Gastroesophageal sphincter (tissue), 3 donors: ENCODE measurements around the gene C10orf71.

Source experiments
- EP300 ChIP-seq: sonication (generic); formaldehyde crosslinking; IDR thresholded peaks from one replicate; pipeline ENCODE4 v1.6.1; 2017; ENCODE audit warnings: antibody characterized with exemption, mild to moderate bottlenecking
- POLR2A ChIP-seq, 2 donors: fragments of 450-650 bp; IDR thresholded peaks; one replicate each; pipeline ENCODE4 v1.6.1; 2017; ENCODE audit warnings: antibody characterized with exemption in 2 of 2, mild to moderate bottlenecking in 2 of 2, moderate library complexity in 1 of 2
- TF ChIP-seq, protein P1 (sequence below), 4 experiments: fragments of 200-600 bp in 2 of 4; fragments of 450-650 bp in 2 of 4; sonication (generic) in 1 of 4; IDR thresholded peaks; one replicate each; pipeline ENCODE4 v1.5.1; 2017 to 2019; ENCODE audit warnings: antibody characterized with exemption in 4 of 4, mild to moderate bottlenecking in 2 of 4, moderate library complexity in 2 of 4

DNA sequence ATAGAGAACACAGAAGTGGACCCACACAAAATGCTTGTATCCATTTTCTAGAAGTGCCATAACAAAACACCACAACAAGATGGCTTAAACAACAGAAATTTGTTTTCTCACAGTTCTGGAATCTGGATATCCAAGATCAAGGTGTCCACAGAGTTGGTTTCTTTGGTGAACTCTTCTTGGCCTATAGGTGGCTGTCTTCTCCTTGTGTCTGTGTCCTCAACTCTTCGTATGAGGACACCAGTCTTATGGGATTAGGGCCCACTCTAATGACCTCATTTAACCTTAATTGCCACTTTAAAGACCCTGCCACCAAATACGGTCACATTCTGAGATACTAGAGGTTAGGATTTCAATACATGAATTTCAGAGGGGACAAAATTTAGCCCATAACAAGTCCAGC lies 30.8 kb upstream of the C10orf71 start:
- TF ChIP-seq, protein P1, sequence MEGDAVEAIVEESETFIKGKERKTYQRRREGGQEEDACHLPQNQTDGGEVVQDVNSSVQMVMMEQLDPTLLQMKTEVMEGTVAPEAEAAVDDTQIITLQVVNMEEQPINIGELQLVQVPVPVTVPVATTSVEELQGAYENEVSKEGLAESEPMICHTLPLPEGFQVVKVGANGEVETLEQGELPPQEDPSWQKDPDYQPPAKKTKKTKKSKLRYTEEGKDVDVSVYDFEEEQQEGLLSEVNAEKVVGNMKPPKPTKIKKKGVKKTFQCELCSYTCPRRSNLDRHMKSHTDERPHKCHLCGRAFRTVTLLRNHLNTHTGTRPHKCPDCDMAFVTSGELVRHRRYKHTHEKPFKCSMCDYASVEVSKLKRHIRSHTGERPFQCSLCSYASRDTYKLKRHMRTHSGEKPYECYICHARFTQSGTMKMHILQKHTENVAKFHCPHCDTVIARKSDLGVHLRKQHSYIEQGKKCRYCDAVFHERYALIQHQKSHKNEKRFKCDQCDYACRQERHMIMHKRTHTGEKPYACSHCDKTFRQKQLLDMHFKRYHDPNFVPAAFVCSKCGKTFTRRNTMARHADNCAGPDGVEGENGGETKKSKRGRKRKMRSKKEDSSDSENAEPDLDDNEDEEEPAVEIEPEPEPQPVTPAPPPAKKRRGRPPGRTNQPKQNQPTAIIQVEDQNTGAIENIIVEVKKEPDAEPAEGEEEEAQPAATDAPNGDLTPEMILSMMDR (IDR thresholded peaks at IDR 0.05): no peak
- no peak for TF ChIP-seq POLR2A (IDR thresholded peaks at IDR 0.05)
- no peak for TF ChIP-seq EP300
